ENCODE results near the gene VASH1.

Gene VASH1

GRCh38 chr14:76814726-76815645, 53.7 kb downstream of the VASH1 start:
- Mint-ChIP-seq H3K27ac (no peak overlapping the region), H3K27me3 (no peaks in the 10 kb centered on the region), H3K9me3 (ENCODE audit: low read depth) (no peaks in the 10 kb centered on the region), H3K4me1 (ENCODE audit: low read depth) (peaks cover 21% of the 10 kb centered on the region), H3K36me3 (no peaks in the 10 kb centered on the region), H3K4me3 (no peak overlapping the region)

- peaks cover 9% of the 10 kb centered on the region for H3K27me3 Mint-ChIP-seq
- H3K4me1 Mint-ChIP-seq (ENCODE audit: low read depth) = no peaks in the 10 kb centered on the region
- H3K27ac Mint-ChIP-seq = no peak overlapping the region
- H3K36me3 Mint-ChIP-seq = no peaks in the 10 kb centered on the region
- H3K4me3 Mint-ChIP-seq = no peak overlapping the region
- H3K9me3 Mint-ChIP-seq (ENCODE audit: low read depth) = no peaks in the 10 kb centered on the region
These were observed 59.4 kb downstream of the VASH1 start for GRCh38 chr14:76820700-76821099.

DNA sequence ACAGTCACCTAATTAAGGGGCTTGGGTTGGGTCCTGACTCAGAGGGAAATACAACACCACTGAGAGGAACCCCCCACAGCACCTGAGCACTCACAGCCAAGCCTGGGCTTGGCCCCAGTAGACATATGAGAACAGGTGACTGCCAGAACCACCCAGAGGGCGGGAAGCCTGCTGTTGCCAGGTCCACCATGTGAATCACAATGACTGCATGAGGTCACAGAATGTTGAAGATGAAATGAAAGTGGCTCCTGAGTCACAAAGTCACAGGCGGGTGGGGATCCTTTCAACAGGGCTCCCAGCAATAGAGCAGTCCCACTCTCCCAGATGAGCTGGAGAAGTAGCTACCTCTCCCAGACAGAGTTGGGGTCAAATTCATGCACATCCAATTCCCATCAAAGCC, 64.9 kb downstream of the VASH1 start, which contains the start of gene LRRC74A:
Gene LRRC74A (plus strand): TSS at position 287 of the 400 bp plus-strand sequence. CDS start 290 bp downstream, outside the sequence.
- H3K36me3 Mint-ChIP-seq = no peaks in the 10 kb centered on the region
- no peak within 1 kb of the TSS for H3K27ac Mint-ChIP-seq
- H3K4me3 Mint-ChIP-seq = no peak within 1 kb of the TSS
- H3K27me3 Mint-ChIP-seq = peaks cover 5% of the 10 kb centered on the region
- no peaks in the 10 kb centered on the region for H3K9me3 Mint-ChIP-seq (ENCODE audit: low read depth)
- H3K4me1 Mint-ChIP-seq (ENCODE audit: low read depth) = no peaks in the 10 kb centered on the region

DNA sequence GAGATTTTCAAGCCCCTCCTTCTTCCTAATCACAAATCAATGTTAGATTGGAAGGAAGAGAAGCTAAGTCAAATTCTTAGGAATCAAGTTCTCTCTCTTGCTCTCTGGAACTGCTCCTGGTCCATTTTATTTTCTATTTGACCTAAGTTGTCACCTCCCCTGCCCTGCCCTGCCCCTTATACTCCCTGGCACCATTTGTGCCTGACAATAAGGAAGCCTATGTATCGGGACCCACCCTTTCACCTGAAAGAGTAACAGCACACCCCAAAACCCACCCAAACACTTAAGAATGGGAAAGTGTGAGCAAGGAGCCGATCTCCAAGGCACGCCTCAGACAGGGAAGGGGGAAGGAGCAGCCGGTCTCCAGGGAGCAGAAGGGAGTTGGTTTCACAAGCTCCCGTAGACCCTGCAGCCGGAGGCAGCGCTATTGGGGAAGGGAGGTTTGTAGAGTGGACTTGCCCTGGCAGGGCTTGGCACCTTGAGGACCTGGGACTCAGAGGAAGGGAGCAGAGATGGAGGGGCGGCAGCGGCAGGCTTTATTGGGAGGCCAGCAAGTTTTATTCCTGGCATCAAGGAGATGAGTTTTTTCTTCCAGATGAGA, 66.5 kb downstream of the VASH1 start:
- no peaks in the 10 kb centered on the region for H3K36me3 Mint-ChIP-seq
- no peaks in the 10 kb centered on the region for H3K9me3 Mint-ChIP-seq (ENCODE audit: low read depth)
- no peak overlapping the region for H3K27ac Mint-ChIP-seq
- no peaks in the 10 kb centered on the region for H3K4me1 Mint-ChIP-seq (ENCODE audit: low read depth)
- H3K4me3 Mint-ChIP-seq = no peak overlapping the region
- H3K27me3 Mint-ChIP-seq = peaks cover 5% of the 10 kb centered on the region

DNA sequence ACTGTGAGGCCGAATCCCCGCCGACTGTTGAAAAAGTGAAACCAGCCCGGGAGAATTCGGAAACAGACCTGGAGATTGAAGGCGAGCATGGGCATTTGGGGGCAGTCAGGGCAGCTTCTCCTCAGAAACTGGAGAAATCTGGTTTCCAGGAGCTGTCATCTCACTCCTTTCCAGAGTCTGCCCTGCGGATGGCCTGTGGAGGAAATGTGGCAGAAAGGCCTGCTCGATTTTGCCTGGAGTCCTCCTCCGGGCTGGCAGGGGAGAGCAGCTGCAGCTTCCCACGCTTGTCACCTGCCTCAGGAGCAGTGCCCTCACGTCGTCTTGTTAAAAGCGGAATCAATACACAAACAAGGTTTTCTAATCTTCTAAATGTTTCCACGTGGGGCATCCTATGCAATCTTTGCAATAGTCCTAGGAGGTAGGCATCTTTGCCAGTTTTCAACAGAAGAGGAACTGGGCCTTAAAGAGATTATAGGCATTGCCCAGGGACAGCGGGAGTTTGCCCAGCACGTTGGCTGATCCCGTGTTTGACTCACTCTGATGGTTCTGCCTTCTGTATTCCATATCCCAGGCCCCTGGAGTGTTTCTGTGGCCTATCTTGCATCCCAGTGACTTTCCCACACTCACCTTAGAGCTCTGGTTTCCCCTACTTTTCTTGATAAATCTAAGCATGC, 67.2 kb downstream of the VASH1 start:
- Mint-ChIP-seq H3K4me1 (ENCODE audit: low read depth) (no peaks in the 10 kb centered on the region), H3K27ac (no peak overlapping the region), H3K27me3 (peaks cover 5% of the 10 kb centered on the region), H3K4me3 (no peak overlapping the region), H3K9me3 (ENCODE audit: low read depth) (no peaks in the 10 kb centered on the region), H3K36me3 (no peaks in the 10 kb centered on the region)

DNA sequence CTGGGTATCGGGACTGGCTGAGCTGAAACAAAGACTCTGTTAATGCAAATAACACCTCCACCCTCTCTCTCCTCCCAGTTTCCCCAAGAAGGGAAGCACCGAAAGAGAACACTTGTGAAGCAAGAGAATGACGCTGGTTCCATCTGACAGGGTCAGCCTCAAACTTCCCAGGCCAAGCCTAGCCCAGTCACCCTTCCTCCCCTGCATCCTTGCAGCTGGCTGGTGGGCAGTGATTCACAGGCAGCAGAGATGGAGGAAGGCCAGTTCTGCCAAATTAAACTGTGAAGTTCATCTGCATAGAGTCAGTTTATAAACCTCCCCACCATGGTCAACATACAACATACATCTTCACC, 67.7 kb downstream of the VASH1 start:
- no peaks in the 10 kb centered on the region for H3K9me3 Mint-ChIP-seq (ENCODE audit: low read depth)
- peaks cover 5% of the 10 kb centered on the region for H3K27me3 Mint-ChIP-seq
- H3K4me3 Mint-ChIP-seq = no peak overlapping the region
- H3K4me1 Mint-ChIP-seq (ENCODE audit: low read depth) = no peaks in the 10 kb centered on the region
- no peak overlapping the region for H3K27ac Mint-ChIP-seq
- H3K36me3 Mint-ChIP-seq = no peaks in the 10 kb centered on the region

DNA sequence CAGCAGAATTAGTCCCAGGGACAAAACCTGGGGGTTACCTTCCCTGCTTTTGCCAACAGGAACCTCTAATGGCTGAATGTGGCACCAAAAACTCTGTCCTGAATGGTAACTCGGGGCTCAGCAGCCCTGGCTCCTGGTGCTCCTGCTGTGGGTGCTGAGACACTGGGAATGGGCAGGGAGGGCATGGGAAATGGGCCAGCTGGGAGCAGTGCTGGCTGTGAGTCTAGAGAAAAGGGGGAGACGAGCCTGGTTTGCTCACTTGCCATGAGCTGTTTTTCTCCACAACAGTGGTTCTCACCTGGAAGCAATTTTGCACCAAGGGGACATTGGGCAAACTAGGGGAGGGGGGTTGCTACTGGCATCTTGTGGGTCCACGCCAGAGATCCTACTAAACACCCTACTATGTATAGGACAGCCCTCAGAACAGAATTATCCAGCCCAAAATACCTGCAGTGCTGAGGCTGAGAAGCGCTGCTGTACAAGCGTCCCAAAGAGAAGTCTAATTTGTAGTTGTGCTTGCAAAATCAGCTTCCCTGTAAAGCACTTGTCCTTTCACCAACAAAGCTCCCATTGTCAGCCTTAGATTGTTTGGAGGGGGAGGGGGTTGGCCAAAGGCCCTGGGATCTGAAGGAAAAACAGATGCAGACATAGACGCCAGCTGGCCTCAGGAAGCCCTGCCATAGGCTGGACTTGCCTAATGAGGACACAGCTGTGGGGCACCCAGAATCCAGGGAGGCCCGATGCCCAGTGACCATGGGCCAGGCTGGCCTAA, 68.6 kb downstream of the VASH1 start:
- Mint-ChIP-seq H3K4me1 (ENCODE audit: low read depth) (no peaks in the 10 kb centered on the region), H3K9me3 (ENCODE audit: low read depth) (no peaks in the 10 kb centered on the region), H3K27ac (no peak overlapping the region), H3K36me3 (no peaks in the 10 kb centered on the region), H3K27me3 (peaks cover 2% of the 10 kb centered on the region), H3K4me3 (no peak overlapping the region)

DNA sequence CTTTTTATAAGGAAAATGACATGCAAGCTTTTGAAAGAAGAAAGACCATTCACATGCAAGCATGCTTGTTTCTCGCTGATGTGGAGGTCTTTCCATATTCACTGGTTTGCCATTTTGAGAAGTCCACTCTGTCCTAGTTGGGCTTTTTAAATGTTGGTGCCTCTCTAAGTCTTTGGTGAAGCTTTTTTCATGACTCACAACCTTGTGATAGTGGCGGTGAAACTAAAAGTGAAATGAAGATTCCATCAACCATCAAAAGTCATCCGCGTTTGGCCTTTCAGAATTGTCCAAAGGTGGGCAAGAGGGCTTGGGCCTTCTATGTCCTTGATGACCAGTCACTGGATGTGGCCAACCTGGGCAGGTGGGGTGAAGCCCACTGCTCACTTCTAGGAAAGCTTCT, 69.3 kb downstream of the VASH1 start:
- Mint-ChIP-seq H3K4me3 (no peak overlapping the region), H3K4me1 (ENCODE audit: low read depth) (no peaks in the 10 kb centered on the region), H3K36me3 (no peaks in the 10 kb centered on the region), H3K9me3 (ENCODE audit: low read depth) (no peaks in the 10 kb centered on the region), H3K27ac (no peak overlapping the region), H3K27me3 (peaks cover 2% of the 10 kb centered on the region)

DNA sequence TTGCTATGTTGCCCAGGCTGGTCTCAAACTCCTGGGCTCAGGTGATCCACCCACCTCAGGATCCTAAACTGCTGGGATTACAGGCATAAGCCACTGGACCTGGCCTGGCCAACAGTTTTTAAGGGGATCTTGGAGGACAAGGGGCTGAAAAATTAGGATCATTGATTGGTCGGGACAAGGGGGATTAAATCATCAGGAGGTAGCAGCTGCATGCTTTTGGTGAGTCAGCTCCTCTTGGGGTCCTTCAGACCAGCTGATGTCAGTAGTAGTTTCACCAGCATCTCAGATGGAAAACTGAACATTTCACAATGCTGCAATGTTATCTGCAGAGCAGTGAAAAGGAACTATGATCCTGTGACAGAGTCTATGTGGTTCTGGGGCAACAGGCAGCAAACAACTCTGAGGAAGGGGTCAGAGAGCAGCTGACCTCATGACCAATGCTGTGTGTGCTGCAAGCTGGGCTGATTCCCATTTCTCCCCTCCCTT, 71.3 kb downstream of the VASH1 start:
- H3K9me3 Mint-ChIP-seq (ENCODE audit: low read depth) = no peaks in the 10 kb centered on the region
- no peaks in the 10 kb centered on the region for H3K36me3 Mint-ChIP-seq
- no peak overlapping the region for H3K4me3 Mint-ChIP-seq
- no peaks in the 10 kb centered on the region for H3K4me1 Mint-ChIP-seq (ENCODE audit: low read depth)
- H3K27ac Mint-ChIP-seq = no peak overlapping the region
- H3K27me3 Mint-ChIP-seq = peaks cover 2% of the 10 kb centered on the region
